Spinal cord (tissue), 10 donors: ENCODE measurements around the gene RNF220. TPM values are rescaled to one million over a fixed set of nuclear protein-coding genes. Genes with fewer than 3 reads are reported as not detected.

Experiments
- DNase-seq, 6 donors: peaks; one replicate each; pipeline versions ENCODE4 v3.0.0 to v3.0.0-alpha.2; 2013 to 2015; ENCODE audit warnings: low spot score in 6 of 6, low read depth in 4 of 6
- H3K27ac ChIP-seq: one replicate; pipeline ENCODE4 v1.5.1; 2013; ENCODE audit warnings: low read depth, low read length, control low read depth
- H3K27me3 ChIP-seq: one replicate; pipeline ENCODE4 v1.6.1; 2013; ENCODE audit warnings: low read length; ENCODE audit not compliant: control insufficient read depth, insufficient read depth
- H3K36me3 ChIP-seq: one replicate; pipeline ENCODE4 v1.6.1; 2013; ENCODE audit warnings: low read length; ENCODE audit not compliant: control insufficient read depth, insufficient read depth
- H3K4me1 ChIP-seq: one replicate; pipeline ENCODE4 v1.6.1; 2013; ENCODE audit warnings: low read length; ENCODE audit not compliant: control insufficient read depth, insufficient read depth
- H3K4me3 ChIP-seq: one replicate; pipeline ENCODE4 v1.5.1; 2013; ENCODE audit warnings: low read depth, low read length, control low read depth
- H3K9me3 ChIP-seq: one replicate; pipeline ENCODE4 v1.6.1; 2013; ENCODE audit warnings: low read length; ENCODE audit not compliant: control insufficient read depth, insufficient read depth
- WGBS: methylation state at CpG from one replicate; pipeline ENCODE4 v1.1.5; 2013; ENCODE audit warnings: missing lambda C conversion rate; ENCODE audit not compliant: insufficient coverage; 5-methylcytosine and 5-hydroxymethylcytosine counted together
- polyA plus RNA-seq, 2 donors: library from polyadenylated mRNA; unstranded; fragments of 120-200 nt; gene quantifications; one replicate each; pipeline ENCODE4 v1.2.1, GENCODE V29; 2013; ENCODE audit not compliant: insufficient read length in 2 of 2
- total RNA-seq, 2 donors: library from RNA; depleted of rRNA in 1 of 2; stranded (reverse); fragments of 120-200 nt in 1 of 2; fragments of >200 nt in 1 of 2; gene quantifications; one replicate each; pipeline versions ENCODE4 v1.2.3 to v1.2.4, GENCODE V29; 2013 to 2014
- donor health status: healthy.

RNF220 gene
- total and polyA plus RNA-seq, 4 donors = 43.0 to 123 (median 99.5) TPM

- Histone ChIP-seq H3K4me3 (no peak overlapping the region), H3K9me3 (no peaks in the 10 kb centered on the region), H3K4me1 (no peaks in the 10 kb centered on the region), H3K27ac (no peak overlapping the region), H3K36me3 (no peaks in the 10 kb centered on the region), H3K27me3 (peaks cover 4% of the 10 kb centered on the region)
- WGBS = 91% methylated on average over 7 of the region's 12 CpGs
- DNase-seq = no peak
Observed at GRCh38 chr1:44460107-44460882, 55.2 kb downstream of the RNF220 start.

DNA sequence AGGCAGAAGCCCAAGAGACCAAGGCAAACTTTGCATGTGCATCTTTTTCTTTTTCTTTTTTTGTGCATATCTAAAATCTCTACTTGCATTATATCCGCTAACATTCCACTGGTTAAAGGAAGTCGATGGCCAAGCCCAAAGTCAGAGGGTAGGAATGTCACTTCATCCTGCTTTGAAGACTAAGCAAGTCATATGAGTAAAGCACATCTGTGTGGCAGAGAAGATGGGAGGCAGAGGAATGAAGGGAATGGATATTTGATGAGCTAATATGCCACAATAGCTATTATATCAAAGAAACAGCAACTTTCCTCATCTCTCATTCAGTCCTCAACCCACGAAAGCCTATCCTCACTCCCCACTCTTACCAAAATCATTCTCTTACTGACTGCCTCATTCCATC is 59.3 kb downstream of the RNF220 start:
- no peak overlapping the region for H3K27ac ChIP-seq
- H3K27me3 ChIP-seq = no peaks in the 10 kb centered on the region
- 97% methylated on average over 2 of the region's 3 CpGs for WGBS
- no peaks in the 10 kb centered on the region for H3K4me1 ChIP-seq
- no peaks in the 10 kb centered on the region for H3K9me3 ChIP-seq
- no peak overlapping the region for H3K4me3 ChIP-seq
- H3K36me3 ChIP-seq = no peaks in the 10 kb centered on the region
- DNase-seq = no peak

DNA sequence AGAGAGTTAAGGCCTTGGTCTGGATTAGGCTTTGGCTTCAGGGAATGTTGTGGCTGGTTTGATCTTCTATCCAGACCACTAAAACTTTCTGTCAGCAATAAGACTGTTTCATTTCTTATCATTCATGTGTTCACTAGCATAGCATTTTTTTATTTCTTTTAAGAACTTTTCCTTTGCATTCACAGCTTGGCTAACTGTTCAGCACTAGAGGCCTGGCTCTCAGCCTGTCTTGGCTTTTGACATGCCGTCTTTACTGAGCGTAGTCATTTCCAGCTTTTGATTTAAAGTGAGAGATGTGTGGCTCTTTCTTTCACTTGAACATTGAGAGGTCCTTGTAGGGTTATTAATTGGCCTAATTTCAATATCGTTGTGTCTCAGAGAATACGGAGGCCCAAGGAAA is 62.5 kb downstream of the RNF220 start:
- no peaks in the 10 kb centered on the region for H3K36me3 ChIP-seq
- peaks cover 2% of the 10 kb centered on the region for H3K4me1 ChIP-seq
- DNase-seq = no peak
- H3K27ac ChIP-seq = no peak overlapping the region
- H3K9me3 ChIP-seq = no peaks in the 10 kb centered on the region
- H3K4me3 ChIP-seq = no peak overlapping the region
- 79% methylated on average over 2 of the region's 4 CpGs for WGBS
- peaks cover under 1% of the 10 kb centered on the region for H3K27me3 ChIP-seq

- H3K9me3 ChIP-seq = no peaks in the 10 kb centered on the region
- H3K4me3 ChIP-seq = no peak overlapping the region
- H3K27me3 ChIP-seq = peaks cover 5% of the 10 kb centered on the region
- DNase-seq = no peak
- H3K27ac ChIP-seq = no peak overlapping the region
- no CpG with 5 or more reads among the region's 2 CpGs for WGBS
- no peaks in the 10 kb centered on the region for H3K36me3 ChIP-seq
- peaks cover 7% of the 10 kb centered on the region for H3K4me1 ChIP-seq
Observed at GRCh38 chr1:44471911-44472453, 66.9 kb downstream of the RNF220 start.

- no peak overlapping the region for H3K27ac ChIP-seq
- peak in 2 of 6 donors; percentile 8 to 26 for DNase-seq
Observed at GRCh38 chr1:44472620-44473525, 67.8 kb downstream of the RNF220 start.

GRCh38 chr1:44476891-44477290 is 71.8 kb downstream of the RNF220 start:
- Histone ChIP-seq H3K4me3 (no peak overlapping the region), H3K9me3 (no peaks in the 10 kb centered on the region), H3K27me3 (peaks cover 12% of the 10 kb centered on the region), H3K27ac (no peak overlapping the region), H3K36me3 (no peaks in the 10 kb centered on the region), H3K4me1 (peaks cover 7% of the 10 kb centered on the region)
- DNase-seq = no peak

More at GRCh38 chr1:44472620-44473525, 67.8 kb downstream of the RNF220 start:
- H3K27me3 ChIP-seq = peaks cover 5% of the 10 kb centered on the region
- peaks cover 7% of the 10 kb centered on the region for H3K4me1 ChIP-seq
- WGBS = 29% methylated on average over 8 of the region's 18 CpGs
- H3K4me3 ChIP-seq = no peak overlapping the region
- H3K36me3 ChIP-seq = no peaks in the 10 kb centered on the region
- H3K9me3 ChIP-seq = no peaks in the 10 kb centered on the region

GRCh38 chr1:44481701-44482100 is 76.6 kb downstream of the RNF220 start:
- Histone ChIP-seq H3K4me3 (no peak overlapping the region), H3K4me1 (peaks cover 7% of the 10 kb centered on the region), H3K9me3 (no peaks in the 10 kb centered on the region), H3K27me3 (peaks cover 24% of the 10 kb centered on the region), H3K27ac (no peak overlapping the region), H3K36me3 (no peaks in the 10 kb centered on the region)
- WGBS = 57% methylated on average over 2 of the region's 2 CpGs
- no peak for DNase-seq

DNA sequence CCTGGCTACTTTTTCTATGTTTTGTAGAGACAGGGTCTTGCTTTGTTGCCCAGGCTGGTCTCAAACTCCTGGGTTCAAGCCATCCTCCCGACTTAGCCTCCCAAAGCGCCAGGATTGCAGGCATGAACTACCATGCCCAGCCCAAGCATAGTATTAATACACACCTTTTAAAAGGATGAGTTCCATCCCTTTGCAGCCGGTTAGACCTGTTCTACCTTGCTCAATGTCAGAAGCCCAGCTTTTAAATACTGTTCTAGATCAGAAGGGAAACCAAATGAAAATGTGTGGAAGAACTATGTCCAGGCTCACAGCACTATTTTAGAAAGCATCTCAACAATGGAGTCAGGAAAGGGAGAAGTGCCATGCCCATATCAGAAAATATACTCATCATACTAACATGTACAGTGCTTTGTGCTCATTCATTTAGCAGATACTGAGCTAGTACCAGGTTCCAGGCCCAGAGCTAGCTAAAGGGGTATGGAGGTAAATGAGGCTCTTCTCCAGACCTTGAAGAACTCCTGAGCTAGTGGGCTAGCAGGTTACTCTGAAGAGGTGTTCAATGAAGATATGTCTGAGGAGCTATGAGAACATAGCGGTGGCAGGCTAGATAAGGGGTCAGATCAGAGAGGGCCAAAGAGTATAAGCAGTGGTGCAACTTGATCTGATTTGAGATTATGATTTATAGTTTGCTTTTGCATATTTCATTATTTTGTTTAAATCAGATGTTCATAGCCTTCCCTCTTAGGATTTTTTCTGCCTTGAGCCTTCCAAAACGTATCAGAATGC is 78.2 kb downstream of the RNF220 start:
- no peak overlapping the region for H3K27ac ChIP-seq
- WGBS = 100% methylated on average over 3 of the region's 5 CpGs

DNA sequence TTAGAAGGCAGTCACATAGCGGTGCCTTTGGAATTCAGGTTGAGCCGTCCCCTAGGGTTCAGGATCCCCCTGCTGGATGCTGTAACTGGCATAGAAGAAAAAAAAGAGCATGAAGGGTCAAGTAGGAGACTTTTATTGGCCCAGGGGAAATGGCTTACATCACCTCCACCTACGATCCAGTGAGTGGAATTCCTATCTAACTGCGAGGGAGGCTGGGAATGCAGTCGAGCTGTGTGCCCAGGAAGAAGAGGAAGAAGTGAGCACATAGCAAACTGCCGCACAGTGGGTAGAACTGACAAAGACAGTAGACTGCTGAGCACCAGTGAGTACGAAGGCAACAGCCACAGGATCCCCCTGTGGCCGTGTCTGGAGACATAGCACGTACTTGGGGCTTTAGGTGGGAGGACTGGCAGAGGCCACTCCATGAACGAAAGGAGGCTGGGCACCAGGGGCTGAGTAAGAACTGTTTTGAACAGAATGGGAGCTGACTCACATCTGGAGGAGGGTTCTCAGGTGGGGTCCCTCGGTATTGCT is 79.2 kb downstream of the RNF220 start:
- peaks cover 23% of the 10 kb centered on the region for H3K27me3 ChIP-seq
- no peak for DNase-seq
- 64% methylated on average over 8 of the region's 11 CpGs for WGBS

More for the DNA sequence above, 78.2 kb downstream of the RNF220 start:
- Histone ChIP-seq H3K4me3 (no peak overlapping the region), H3K36me3 (no peaks in the 10 kb centered on the region), H3K27me3 (peaks cover 23% of the 10 kb centered on the region), H3K4me1 (peaks cover 7% of the 10 kb centered on the region), H3K9me3 (no peaks in the 10 kb centered on the region)
- DNase-seq = no peak

More for the DNA sequence above, 79.2 kb downstream of the RNF220 start:
- H3K27ac ChIP-seq = no peak overlapping the region
- no peaks in the 10 kb centered on the region for H3K9me3 ChIP-seq
- H3K36me3 ChIP-seq = no peaks in the 10 kb centered on the region
- H3K4me3 ChIP-seq = no peak overlapping the region
- H3K4me1 ChIP-seq = peaks cover 7% of the 10 kb centered on the region
